ENCODE data around the gene LPCAT2. TPM values are rescaled to one million over a fixed set of nuclear protein-coding genes. Genes with fewer than 3 reads are reported as not detected.

The LPCAT2 gene
- total RNA-seq, 1 experiment from 2014 or later, result 62.1 TPM

- CTCF ChIA-PET, result no interaction called here
These were observed 3.4 kb upstream of the LPCAT2 start for GRCh38 chr16:55505333-55506015.

GRCh38 chr16:55506083-55506482 is 2.8 kb upstream of the LPCAT2 start:
- TF ChIP-seq TCF7L2 (IDR thresholded peaks at IDR 0.05; ENCODE audit: low read depth, low read length) (no peak), CTCF (IDR thresholded peaks at IDR 0.05) (no peak), REST (IDR thresholded peaks at IDR 0.05; ENCODE audit: insufficient read depth in 1 of 2, low read depth in 2 of 2, low read length in 1 of 2) (no peak)
- Histone ChIP-seq H3K27me3 (ENCODE audit: control insufficient read depth, insufficient read depth, low read length) (no peaks in the 10 kb centered on the region), H3K36me3 (ENCODE audit: control insufficient read depth, insufficient read depth, low read length) (no peaks in the 10 kb centered on the region), H3K4me3 (ENCODE audit: low read depth in 2 of 2, low read length in 2 of 2) (no peak overlapping the region), H3K9me3 (ENCODE audit: control insufficient read depth, insufficient read depth, low read depth, low read length) (no peaks in the 10 kb centered on the region), H3K4me1 (ENCODE audit: control insufficient read depth, insufficient read depth, low read length) (peaks cover 38% of the 10 kb centered on the region), H3K27ac (ENCODE audit: low read length) (peak overlapping the region; percentile 39; the same call in 1 of the 2 replicates)
- intact Hi-C loops (cut with micrococcal nuclease; ENCODE audit: unreplicated experiment), result no loop called here
- ChIA-PET CTCF (no interaction called here), POLR2A (interaction anchor here (0.5 to 0.6 kb wide), 2 partner anchors 48 to 685 kb away, joined by 3 read pairs; no protein-coding TSS in a partner anchor)
- in situ Hi-C loops (cut with HindIII; ENCODE audit: low pct_unique_long_range_greater_than_20kb, low sequenced_read_pairs), result no loop called here
- DNase-seq (ENCODE audit: low read depth, low spot score) (no peak), ATAC-seq (no peak)
- no TSS peak for BruUV-seq (replicated peaks)

More at GRCh38 chr16:55505333-55506015, 3.4 kb upstream of the LPCAT2 start:
- ATAC-seq, result no peak
- no peaks in the 10 kb centered on the region for H3K27me3 ChIP-seq (ENCODE audit: control insufficient read depth, insufficient read depth, low read length)
- no peak for DNase-seq (ENCODE audit: low read depth, low spot score)
- H3K27ac ChIP-seq (ENCODE audit: low read length), result no peak overlapping the region
- TSS peak; percentile 83 for BruUV-seq (replicated peaks)
- H3K9me3 ChIP-seq (ENCODE audit: control insufficient read depth, insufficient read depth, low read depth, low read length), result no peaks in the 10 kb centered on the region
- no peak for TF ChIP-seq TCF7L2 (IDR thresholded peaks at IDR 0.05; ENCODE audit: low read depth, low read length)
- no peak for TF ChIP-seq POLR2AphosphoS5 (IDR thresholded peaks at IDR 0.05; ENCODE audit: low read depth, low read length)
- TF ChIP-seq CTCF (IDR thresholded peaks at IDR 0.05), result no peak
- TF ChIP-seq SIN3A (IDR thresholded peaks at IDR 0.05; ENCODE audit: borderline replicate concordance, insufficient read depth, low read depth, low read length), result no peak
- H3K4me3 ChIP-seq (ENCODE audit: low read depth in 2 of 2, low read length in 2 of 2), result no peak overlapping the region
- in situ Hi-C loops (cut with HindIII; ENCODE audit: low pct_unique_long_range_greater_than_20kb, low sequenced_read_pairs) (no loop called here), intact Hi-C loops (cut with micrococcal nuclease; ENCODE audit: unreplicated experiment) (no loop called here)
- H3K4me1 ChIP-seq (ENCODE audit: control insufficient read depth, insufficient read depth, low read length), result peaks cover 44% of the 10 kb centered on the region
- H3K36me3 ChIP-seq (ENCODE audit: control insufficient read depth, insufficient read depth, low read length), result no peaks in the 10 kb centered on the region
- POLR2A ChIA-PET, result no interaction called here

Measured in Panc1 (cell line).